Esophagus squamous epithelium (tissue), 4 donors: ENCODE data around the gene XRCC2.

Source experiments
- POLR2A ChIP-seq, 4 donors: fragments of 450-650 bp; IDR thresholded peaks; one replicate each; pipeline ENCODE4 v1.6.1; 2017; ENCODE audit warnings: antibody characterized with exemption in 4 of 4, mild to moderate bottlenecking in 4 of 4, moderate library complexity in 3 of 4
- TF ChIP-seq, protein P1 (sequence below), 6 experiments: fragments of 450-650 bp in 4 of 6; fragments of 200-600 bp in 2 of 6; sonication (generic) in 2 of 6; IDR thresholded peaks; one replicate each; pipeline ENCODE4 v1.5.1; 2016 to 2019; ENCODE audit warnings: antibody characterized with exemption in 6 of 6, mild to moderate bottlenecking in 4 of 6, moderate library complexity in 4 of 6

DNA sequence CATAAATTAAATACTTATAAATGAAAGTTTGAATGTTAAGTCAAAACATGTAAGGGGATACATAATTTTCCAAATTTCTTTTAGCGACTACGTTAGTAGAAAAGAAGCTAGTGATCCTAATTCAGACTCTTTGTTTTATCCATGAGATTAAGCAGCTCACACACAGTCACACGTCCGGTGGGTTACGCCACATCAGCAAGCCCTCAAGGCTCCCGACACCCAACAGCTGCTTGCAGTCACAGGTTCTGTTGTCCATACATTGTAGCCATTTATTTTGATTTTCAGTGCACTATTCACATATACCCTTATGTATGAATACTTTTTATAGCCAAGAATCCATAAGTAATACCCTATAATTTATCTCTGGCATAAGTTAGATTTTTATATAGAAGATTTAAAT is 39.5 kb downstream of the XRCC2 start:
- TF ChIP-seq, protein P1, sequence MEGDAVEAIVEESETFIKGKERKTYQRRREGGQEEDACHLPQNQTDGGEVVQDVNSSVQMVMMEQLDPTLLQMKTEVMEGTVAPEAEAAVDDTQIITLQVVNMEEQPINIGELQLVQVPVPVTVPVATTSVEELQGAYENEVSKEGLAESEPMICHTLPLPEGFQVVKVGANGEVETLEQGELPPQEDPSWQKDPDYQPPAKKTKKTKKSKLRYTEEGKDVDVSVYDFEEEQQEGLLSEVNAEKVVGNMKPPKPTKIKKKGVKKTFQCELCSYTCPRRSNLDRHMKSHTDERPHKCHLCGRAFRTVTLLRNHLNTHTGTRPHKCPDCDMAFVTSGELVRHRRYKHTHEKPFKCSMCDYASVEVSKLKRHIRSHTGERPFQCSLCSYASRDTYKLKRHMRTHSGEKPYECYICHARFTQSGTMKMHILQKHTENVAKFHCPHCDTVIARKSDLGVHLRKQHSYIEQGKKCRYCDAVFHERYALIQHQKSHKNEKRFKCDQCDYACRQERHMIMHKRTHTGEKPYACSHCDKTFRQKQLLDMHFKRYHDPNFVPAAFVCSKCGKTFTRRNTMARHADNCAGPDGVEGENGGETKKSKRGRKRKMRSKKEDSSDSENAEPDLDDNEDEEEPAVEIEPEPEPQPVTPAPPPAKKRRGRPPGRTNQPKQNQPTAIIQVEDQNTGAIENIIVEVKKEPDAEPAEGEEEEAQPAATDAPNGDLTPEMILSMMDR (IDR thresholded peaks at IDR 0.05): no peak
- no peak for TF ChIP-seq POLR2A (IDR thresholded peaks at IDR 0.05)
